DMS114 treated with DMSO at 0.1 percent for 48 hours (cell line): ENCODE results near the gene SLC22A13.
"Not testable (repeated sequence)": the region's sequence is repeated elsewhere in the genome, so short reads cannot be mapped to it uniquely, and the experiment has no call there.

Experiments used
- DNase-seq: peaks from one replicate; lab custom pipeline; 2025; ENCODE audit not compliant: unreplicated experiment; lab: John Stamatoyannopoulos, UW

Gene SLC22A13

GRCh38 chr3:38297947-38298711 is 32.5 kb downstream of the SLC22A13 start:
- no peak for DNase-seq

GRCh38 chr3:38306941-38307340 is 41.3 kb downstream of the SLC22A13 start:
- no peak for DNase-seq

- no peak for DNase-seq
Measured at GRCh38 chr3:38307599-38307998, 42.0 kb downstream of the SLC22A13 start.

- no peak for DNase-seq
Measured at GRCh38 chr3:38308456-38308855, 42.8 kb downstream of the SLC22A13 start.

- DNase-seq: no peak
Measured at GRCh38 chr3:38311476-38311875, 45.9 kb downstream of the SLC22A13 start.

GRCh38 chr3:38311941-38312340 is 46.3 kb downstream of the SLC22A13 start:
- DNase-seq: no peak

GRCh38 chr3:38312356-38312755 is 46.7 kb downstream of the SLC22A13 start:
- DNase-seq: no peak

- DNase-seq: no peak
Measured at GRCh38 chr3:38313263-38313662, 47.7 kb downstream of the SLC22A13 start.

GRCh38 chr3:38313695-38314094 is 48.1 kb downstream of the SLC22A13 start:
- DNase-seq: no peak

- DNase-seq: no peak
Measured at GRCh38 chr3:38314112-38314763, 48.6 kb downstream of the SLC22A13 start.

- no peak for DNase-seq
Measured at GRCh38 chr3:38314764-38315487, 49.3 kb downstream of the SLC22A13 start.

- DNase-seq: no peak
Measured at GRCh38 chr3:38315488-38316230, 50.0 kb downstream of the SLC22A13 start.

- DNase-seq: no peak
Measured at GRCh38 chr3:38316356-38317191, 51.0 kb downstream of the SLC22A13 start.

GRCh38 chr3:38317192-38317759 is 51.7 kb downstream of the SLC22A13 start:
- no peak for DNase-seq

- no peak for DNase-seq
Measured at GRCh38 chr3:38318766-38319671, 53.4 kb downstream of the SLC22A13 start.

GRCh38 chr3:38320638-38321037 is 55.0 kb downstream of the SLC22A13 start:
- not testable (repeated sequence) for DNase-seq

- DNase-seq: no peak
Measured at GRCh38 chr3:38323060-38323459, 57.4 kb downstream of the SLC22A13 start.

GRCh38 chr3:38325256-38325655 is 59.6 kb downstream of the SLC22A13 start:
- no peak for DNase-seq
